ENCODE data around the gene GLIS1.
"Not testable (repeated sequence)": the region's sequence is repeated elsewhere in the genome, so short reads cannot be mapped to it uniquely, and the experiment has no call there.

Gene GLIS1

GRCh38 chr1:53561503-53562105 lies 177.4 kb downstream of the GLIS1 start:
- no peak for DNase-seq (ENCODE audit: low read depth)

GRCh38 chr1:53560581-53561502 lies 178.1 kb downstream of the GLIS1 start:
- no peak for DNase-seq (ENCODE audit: low read depth)

DNA sequence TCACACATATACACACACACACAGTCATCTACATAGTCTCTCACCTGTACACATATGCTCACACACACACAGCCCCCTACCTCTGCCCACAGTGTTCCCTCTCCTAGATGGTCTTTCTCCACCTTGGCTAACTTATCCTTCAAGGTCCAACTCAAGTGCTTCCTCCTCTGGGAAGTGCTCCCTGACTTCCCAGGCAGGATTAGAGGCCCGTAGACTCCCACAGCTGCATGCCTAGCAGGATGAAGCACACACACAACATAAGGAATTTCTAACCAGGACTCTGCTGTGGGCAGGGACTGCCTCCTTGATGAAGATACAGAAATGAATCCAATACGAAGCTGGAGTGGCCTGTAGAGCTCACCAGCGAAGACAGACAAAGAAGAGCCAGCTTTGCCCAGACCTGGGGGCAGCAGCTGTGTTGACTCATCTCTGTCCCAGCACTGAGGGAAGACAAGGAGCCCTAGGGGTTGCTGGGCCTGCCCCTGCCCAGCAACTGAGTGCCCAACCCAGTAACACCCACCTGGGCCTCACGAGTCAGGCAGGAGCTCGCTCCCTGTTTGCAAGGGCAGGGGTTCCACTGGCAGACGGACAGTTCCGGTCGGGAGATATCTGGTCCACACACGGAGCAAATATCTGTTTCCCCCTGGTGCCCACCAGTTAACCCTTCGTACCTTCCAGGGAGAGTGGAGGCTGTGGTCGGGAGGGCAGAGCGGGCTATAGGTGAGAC lies 178.9 kb downstream of the GLIS1 start:
- DNase-seq (ENCODE audit: low read depth), result no peak

- DNase-seq (ENCODE audit: low read depth), result no peak
Observed at GRCh38 chr1:53559391-53559815, 179.6 kb downstream of the GLIS1 start.

DNA sequence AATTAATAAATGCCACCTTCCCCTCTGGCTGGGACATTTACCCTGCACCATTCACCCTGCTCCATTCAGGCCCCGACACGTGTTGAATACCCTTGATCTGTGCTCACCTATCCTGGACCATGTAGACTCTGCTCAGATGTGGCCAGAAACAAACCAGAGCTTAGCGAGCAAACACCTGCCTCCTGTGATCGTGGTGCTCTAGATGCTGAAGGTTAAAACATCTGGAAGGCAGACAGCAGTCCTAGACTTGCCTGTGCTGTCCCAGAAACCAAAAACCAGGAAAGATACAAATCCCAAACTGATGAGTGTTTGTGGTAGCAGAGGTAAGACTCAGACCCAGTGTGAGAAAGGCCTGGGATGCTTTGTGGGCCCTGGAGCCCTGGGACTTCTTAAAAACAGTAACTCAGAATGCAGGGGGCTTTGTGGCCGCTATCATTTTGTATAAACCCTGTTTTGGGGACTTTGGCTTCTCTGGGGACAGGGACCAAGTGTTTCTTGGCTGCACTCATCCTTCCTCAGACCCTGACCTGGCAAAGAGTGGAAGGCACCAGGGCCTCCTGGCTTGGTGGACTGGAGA lies 180.1 kb downstream of the GLIS1 start:
- no peak for DNase-seq (ENCODE audit: low read depth)

DNA sequence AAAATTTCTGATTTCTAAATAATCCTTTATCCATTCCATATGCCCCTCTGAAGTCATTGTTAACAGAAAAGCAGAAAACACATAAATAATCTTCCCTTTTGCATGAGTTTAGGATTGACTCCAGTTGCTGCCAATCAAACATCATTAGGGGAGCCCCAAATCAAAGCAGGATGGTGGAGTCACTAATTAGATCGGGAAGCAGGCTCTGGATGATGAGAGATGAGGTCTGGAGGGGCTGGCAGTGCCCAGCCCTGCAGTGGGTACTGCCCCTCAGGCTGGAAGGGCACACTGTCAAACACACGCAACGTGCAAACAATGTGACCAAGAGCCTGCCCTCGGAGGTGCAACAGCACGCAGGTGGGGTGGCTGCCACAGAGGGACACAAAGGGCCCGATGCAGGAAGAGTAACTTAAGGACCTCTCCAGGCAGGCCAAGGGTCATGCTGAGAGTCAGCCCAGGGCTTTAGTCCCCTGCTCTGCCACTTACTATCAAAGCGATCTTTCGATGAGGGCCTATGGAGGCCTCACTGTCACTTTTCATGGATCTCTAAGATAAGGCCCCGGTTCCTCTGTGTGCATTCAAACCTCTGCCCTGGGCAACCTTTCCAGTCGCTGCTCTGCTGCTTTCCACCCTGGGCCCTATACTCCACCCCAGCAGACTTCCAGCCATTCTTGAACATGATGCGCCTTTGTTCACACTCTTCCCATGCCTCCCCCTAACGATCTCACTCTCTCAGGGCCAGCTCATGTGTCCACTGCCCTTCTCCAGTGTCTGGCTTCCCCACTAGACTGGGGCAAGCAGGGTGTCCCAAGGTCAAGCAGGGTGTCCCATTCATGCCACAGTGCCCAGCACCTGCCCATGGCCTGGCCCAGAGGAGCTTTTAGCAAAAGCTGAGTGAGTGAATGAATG lies 180.9 kb downstream of the GLIS1 start:
- no peak for DNase-seq (ENCODE audit: low read depth)

- no peak for DNase-seq (ENCODE audit: low read depth)
Observed at GRCh38 chr1:53557369-53557768, 181.6 kb downstream of the GLIS1 start.

DNA sequence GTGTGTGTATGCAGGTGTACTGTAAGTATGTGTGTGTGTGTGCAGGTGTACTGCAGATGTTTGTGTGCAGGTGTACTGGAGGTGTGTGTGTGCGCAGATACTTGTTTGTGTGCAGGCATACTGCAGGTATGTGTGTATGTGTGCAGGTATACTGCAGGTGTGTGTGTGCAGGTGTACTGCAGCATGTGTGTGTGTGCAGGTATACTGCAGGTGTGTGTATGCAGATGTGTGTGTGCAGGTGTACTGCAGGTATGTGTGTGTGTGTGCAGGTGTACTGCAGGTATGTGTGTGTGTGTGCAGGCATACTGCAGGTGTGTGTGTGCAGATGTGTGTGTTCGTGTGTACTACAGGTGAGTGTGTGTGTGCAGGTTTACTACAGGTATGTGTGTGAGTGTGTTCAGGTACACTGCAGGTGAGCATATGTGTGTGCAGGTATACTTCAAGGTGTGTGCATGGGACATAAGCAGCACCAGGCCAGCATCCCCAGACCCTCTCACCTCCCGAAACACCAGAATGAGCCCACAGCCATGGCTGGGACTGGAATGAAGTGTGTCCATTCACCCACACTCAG lies 182.2 kb downstream of the GLIS1 start:
- DNase-seq (ENCODE audit: low read depth), result no peak

DNA sequence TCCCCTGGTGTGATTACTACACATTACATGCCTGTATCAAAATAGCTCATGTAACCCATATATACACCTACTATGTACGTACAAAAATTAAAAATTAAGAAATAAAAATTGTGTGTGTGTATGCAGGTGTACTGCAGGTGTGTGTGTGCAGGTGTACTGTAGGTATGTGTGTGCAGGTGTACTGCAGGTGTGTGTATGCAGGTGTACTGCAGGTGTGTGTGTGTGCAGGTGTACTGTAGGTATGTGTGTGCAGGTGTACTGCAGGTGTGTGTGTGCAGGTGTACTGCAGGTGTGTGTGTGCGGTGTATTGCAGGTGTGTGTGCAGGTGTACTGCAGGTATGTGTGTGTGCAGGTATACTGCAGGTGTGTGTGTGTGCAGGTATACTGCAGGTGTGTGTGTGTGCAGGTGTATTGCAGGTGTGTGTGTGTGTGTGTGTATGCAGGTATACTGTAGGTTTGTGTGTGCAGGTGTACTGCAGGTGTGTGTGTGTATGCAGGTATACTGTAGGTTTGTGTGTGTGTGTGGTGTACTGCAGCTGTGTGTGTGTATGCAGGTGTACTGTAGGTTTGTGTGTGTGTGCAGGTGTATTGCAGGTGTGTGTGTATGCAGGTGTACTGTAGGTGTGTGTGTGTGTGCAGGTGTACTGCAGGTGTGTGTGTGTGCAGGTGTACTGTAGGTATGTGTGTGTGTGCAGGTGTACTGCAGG lies 183.2 kb downstream of the GLIS1 start:
- not testable (repeated sequence) for DNase-seq (ENCODE audit: low read depth)

GRCh38 chr1:53554592-53555305 lies 184.2 kb downstream of the GLIS1 start:
- DNase-seq (ENCODE audit: low read depth), result no peak

- no peak for DNase-seq (ENCODE audit: low read depth)
Observed at GRCh38 chr1:53553734-53554509, 185.0 kb downstream of the GLIS1 start.

DNA sequence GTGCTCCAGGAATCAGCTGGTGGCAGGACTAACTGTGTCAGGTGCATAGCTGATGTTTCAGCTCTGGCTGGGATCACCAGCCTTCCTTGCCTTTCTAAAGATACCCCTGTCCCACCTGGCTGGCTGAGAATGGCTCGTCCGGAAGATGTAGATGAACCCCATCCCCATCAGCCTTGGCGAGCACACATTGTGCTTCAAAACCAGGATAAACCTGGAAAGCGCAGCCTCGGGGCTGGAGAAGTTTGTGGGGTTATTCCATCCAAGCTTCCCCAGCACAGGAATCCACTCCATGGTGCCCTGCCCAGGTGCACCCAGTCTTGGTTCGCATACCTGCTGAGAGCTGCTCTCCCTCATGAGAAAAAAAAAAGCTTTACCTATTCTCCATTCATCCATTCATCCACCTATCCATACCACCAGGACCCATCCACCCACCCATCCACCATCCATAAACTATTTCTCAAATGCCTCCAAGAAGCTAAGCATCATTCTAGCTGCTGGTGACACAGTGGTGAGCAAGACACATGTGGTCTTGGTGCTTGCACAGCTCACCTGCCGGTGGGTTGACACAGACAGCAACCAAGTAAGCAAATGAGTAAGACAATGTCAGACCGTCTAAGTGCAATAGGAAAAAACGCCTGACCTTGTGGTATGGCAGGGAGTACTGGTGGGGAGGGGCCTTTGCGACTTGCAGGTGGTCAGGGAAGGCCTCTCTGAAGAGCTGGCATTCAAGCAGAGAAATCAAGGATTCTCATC lies 185.8 kb downstream of the GLIS1 start:
- DNase-seq (ENCODE audit: low read depth), result no peak

- DNase-seq (ENCODE audit: low read depth), result no peak
Observed at GRCh38 chr1:53552146-53552861, 186.7 kb downstream of the GLIS1 start.

- no peak for DNase-seq (ENCODE audit: low read depth)
Observed at GRCh38 chr1:53551428-53551995, 187.5 kb downstream of the GLIS1 start.

- DNase-seq (ENCODE audit: low read depth), result no peak
Observed at GRCh38 chr1:53550201-53550741, 188.7 kb downstream of the GLIS1 start.

DNA sequence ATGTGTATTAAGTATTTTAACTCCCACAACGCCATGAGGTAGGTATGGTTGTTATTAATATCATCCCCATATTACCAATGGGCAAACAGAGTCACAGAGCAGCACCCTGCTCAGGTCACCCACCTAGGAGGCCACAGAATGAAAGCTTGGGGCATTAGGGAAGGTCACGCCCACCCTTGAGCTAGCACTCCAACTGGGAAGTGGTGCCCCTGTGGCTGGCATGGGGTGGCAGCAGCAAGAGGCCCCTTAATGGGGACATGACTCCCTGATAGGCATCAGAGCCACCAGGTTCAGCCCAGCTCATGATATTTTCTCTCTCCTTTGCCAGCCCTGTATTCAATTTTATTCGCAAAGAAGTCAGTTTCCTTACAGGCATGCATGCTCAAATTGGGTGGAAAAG lies 189.2 kb downstream of the GLIS1 start:
- DNase-seq (ENCODE audit: low read depth), result no peak

GRCh38 chr1:53549287-53549686 lies 189.7 kb downstream of the GLIS1 start:
- DNase-seq (ENCODE audit: low read depth), result no peak
